ENCODE measurements around the gene PCID2.

Gene PCID2

DNA sequence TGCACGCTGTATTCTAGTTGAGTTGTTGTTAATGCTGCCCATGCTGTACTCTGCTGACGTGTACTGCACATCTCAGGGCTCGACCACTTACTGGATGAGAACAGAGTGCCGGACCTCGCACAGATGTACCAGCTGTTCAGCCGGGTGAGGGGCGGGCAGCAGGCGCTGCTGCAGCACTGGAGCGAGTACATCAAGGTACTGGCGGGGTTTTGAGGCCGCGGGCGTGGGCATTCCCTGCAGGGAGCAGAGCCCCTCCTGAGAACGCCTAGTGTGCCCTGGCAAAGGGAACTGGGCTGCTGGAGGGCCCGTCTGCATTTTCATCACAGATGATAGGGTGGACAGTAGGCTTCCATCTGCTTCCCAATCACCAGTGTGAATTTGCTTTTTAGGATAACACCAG, 30.9 kb upstream of the PCID2 start:
- 98% methylated on average over 15 of the region's 15 CpGs for WGBS
- Histone ChIP-seq H3K4me1 (ENCODE audit: control insufficient read depth, insufficient read depth, low read depth, low read length) (peaks cover 4% of the 10 kb centered on the region), H3K9me3 (ENCODE audit: control insufficient read depth, low read length) (no peaks in the 10 kb centered on the region), H3K27ac (ENCODE audit: low read length, poor library complexity, severe bottlenecking) (no peak overlapping the region), H3K79me1 (replicated peaks; ENCODE audit: low read length, poor library complexity, severe bottlenecking) (peaks cover 11% of the 10 kb centered on the region), H3K23ac (ENCODE audit: low read length in 2 of 2) (no peak overlapping the region), H3K4ac (ENCODE audit: low read depth in 1 of 2, low read length in 2 of 2) (no peak overlapping the region), H2AFZ (ENCODE audit: low read depth, low read length) (no peak overlapping the region), H3K36me3 (ENCODE audit: control insufficient read depth in 1 of 2, insufficient read depth in 2 of 2, low read depth in 1 of 2, low read length in 2 of 2) (peaks cover 35 to 93% of the 10 kb centered on the region in 2 experiments), H3K18ac (ENCODE audit: low read depth in 1 of 2, low read length in 2 of 2) (no peak overlapping the region), H2BK12ac (ENCODE audit: low read length in 2 of 2) (no peak overlapping the region), H4K8ac (ENCODE audit: low read length) (no peak overlapping the region), H3K4me2 (ENCODE audit: low read length, poor library complexity, severe bottlenecking) (no peak overlapping the region), H4K91ac (ENCODE audit: low read length) (no peak overlapping the region), H2BK15ac (ENCODE audit: low read depth, poor library complexity, severe bottlenecking) (no peak overlapping the region), H2AK5ac (ENCODE audit: low read length, severe bottlenecking) (no peak overlapping the region), H2BK120ac (ENCODE audit: low read depth, low read length) (no peak overlapping the region), H3K4me3 (ENCODE audit: insufficient read depth in 1 of 2, low read depth in 1 of 2, low read length in 2 of 2) (no peak overlapping the region), H3K14ac (ENCODE audit: low read length in 2 of 2) (no peak overlapping the region), H3K27me3 (ENCODE audit: control insufficient read depth in 1 of 2, insufficient read depth in 1 of 2, low read length in 2 of 2) (no peaks in the 10 kb centered on the region), H3K9ac (ENCODE audit: low read length) (no peak overlapping the region), H2BK5ac (ENCODE audit: low read depth, low read length, poor library complexity, severe bottlenecking) (no peak overlapping the region)
- DNase-seq = no peak

DNA sequence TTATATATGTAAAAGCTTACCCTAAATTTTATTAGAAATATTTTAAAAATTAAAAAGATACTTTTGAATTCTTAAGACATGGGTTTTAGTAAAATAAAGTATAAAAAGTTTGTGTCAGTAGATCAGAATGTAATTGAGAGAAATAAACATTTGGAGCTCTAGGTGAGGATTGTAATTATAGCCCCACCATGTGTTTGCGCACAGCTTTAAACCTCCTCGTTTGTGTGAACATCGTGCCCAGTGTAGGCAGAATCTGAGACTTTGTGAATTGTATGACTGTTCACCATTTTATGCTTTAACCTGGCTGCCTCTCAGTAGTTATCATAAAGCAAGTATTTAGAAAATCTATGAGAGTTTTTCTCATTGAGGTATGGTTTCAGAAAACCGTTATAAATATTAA, 30.1 kb upstream of the PCID2 start:
- DNase-seq = no peak
- no peak overlapping the region for H4K8ac ChIP-seq (ENCODE audit: low read length)
- H2BK12ac ChIP-seq (ENCODE audit: low read length in 2 of 2) = no peak overlapping the region
- 94% methylated on average over 3 of the region's 4 CpGs for WGBS
- no peak overlapping the region for H2BK120ac ChIP-seq (ENCODE audit: low read depth, low read length)
- no peak overlapping the region for H3K18ac ChIP-seq (ENCODE audit: low read depth in 1 of 2, low read length in 2 of 2)
- H3K9me3 ChIP-seq (ENCODE audit: control insufficient read depth, low read length) = no peaks in the 10 kb centered on the region
- H3K4ac ChIP-seq (ENCODE audit: low read depth in 1 of 2, low read length in 2 of 2) = no peak overlapping the region
- H2BK5ac ChIP-seq (ENCODE audit: low read depth, low read length, poor library complexity, severe bottlenecking) = no peak overlapping the region
- no peak overlapping the region for H2BK15ac ChIP-seq (ENCODE audit: low read depth, poor library complexity, severe bottlenecking)
- H2AK5ac ChIP-seq (ENCODE audit: low read length, severe bottlenecking) = no peak overlapping the region
- no peak overlapping the region for H4K91ac ChIP-seq (ENCODE audit: low read length)
- H3K9ac ChIP-seq (ENCODE audit: low read length) = no peak overlapping the region
- no peak overlapping the region for H3K23ac ChIP-seq (ENCODE audit: low read length in 2 of 2)
- peaks cover 32 to 93% of the 10 kb centered on the region in 2 experiments for H3K36me3 ChIP-seq (ENCODE audit: control insufficient read depth in 1 of 2, insufficient read depth in 2 of 2, low read depth in 1 of 2, low read length in 2 of 2)
- no peak overlapping the region for H3K4me2 ChIP-seq (ENCODE audit: low read length, poor library complexity, severe bottlenecking)
- H3K27me3 ChIP-seq (ENCODE audit: control insufficient read depth in 1 of 2, insufficient read depth in 1 of 2, low read length in 2 of 2) = no peaks in the 10 kb centered on the region
- no peak overlapping the region for H3K27ac ChIP-seq (ENCODE audit: low read length, poor library complexity, severe bottlenecking)
- H3K14ac ChIP-seq (ENCODE audit: low read length in 2 of 2) = no peak overlapping the region
- H3K4me3 ChIP-seq (ENCODE audit: insufficient read depth in 1 of 2, low read depth in 1 of 2, low read length in 2 of 2) = no peak overlapping the region
- peaks cover 13% of the 10 kb centered on the region for H3K79me1 ChIP-seq (replicated peaks; ENCODE audit: low read length, poor library complexity, severe bottlenecking)
- H3K4me1 ChIP-seq (ENCODE audit: control insufficient read depth, insufficient read depth, low read depth, low read length) = peaks cover 4% of the 10 kb centered on the region
- no peak overlapping the region for H2AFZ ChIP-seq (ENCODE audit: low read depth, low read length)

DNA sequence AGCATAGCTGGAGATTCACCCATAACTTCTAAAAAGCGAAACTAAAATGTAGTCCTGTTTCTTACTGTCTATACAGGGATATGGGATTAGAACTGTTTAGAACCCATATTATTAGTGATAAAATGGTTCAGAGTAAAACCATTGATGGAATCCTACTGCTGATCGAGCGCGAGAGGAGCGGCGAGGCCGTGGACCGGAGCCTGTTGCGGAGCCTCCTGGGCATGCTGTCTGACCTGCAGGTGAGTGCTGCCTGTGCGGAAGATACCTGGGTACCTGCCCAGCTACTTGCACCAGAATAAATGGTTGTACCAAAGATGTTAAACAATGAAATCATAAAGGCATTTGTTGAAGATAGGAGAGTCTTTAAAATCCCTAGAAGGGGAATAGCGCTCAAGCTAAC, 24.6 kb upstream of the PCID2 start:
- Histone ChIP-seq H3K4me3 (ENCODE audit: insufficient read depth in 1 of 2, low read depth in 1 of 2, low read length in 2 of 2) (no peak overlapping the region), H3K4ac (ENCODE audit: low read depth in 1 of 2, low read length in 2 of 2) (no peak overlapping the region), H3K14ac (ENCODE audit: low read length in 2 of 2) (no peak overlapping the region), H2AFZ (ENCODE audit: low read depth, low read length) (no peak overlapping the region), H3K23ac (ENCODE audit: low read length in 2 of 2) (no peak overlapping the region), H2BK12ac (ENCODE audit: low read length in 2 of 2) (no peak overlapping the region), H4K91ac (ENCODE audit: low read length) (no peak overlapping the region), H3K4me2 (ENCODE audit: low read length, poor library complexity, severe bottlenecking) (no peak overlapping the region), H2BK15ac (ENCODE audit: low read depth, poor library complexity, severe bottlenecking) (no peak overlapping the region), H3K4me1 (ENCODE audit: control insufficient read depth, insufficient read depth, low read depth, low read length) (peaks cover 2% of the 10 kb centered on the region), H3K18ac (ENCODE audit: low read depth in 1 of 2, low read length in 2 of 2) (no peak overlapping the region), H3K9ac (ENCODE audit: low read length) (no peak overlapping the region), H4K8ac (ENCODE audit: low read length) (no peak overlapping the region), H3K27ac (ENCODE audit: low read length, poor library complexity, severe bottlenecking) (no peak overlapping the region), H3K79me1 (replicated peaks; ENCODE audit: low read length, poor library complexity, severe bottlenecking) (peaks cover 21% of the 10 kb centered on the region), H2AK5ac (ENCODE audit: low read length, severe bottlenecking) (no peak overlapping the region), H3K36me3 (ENCODE audit: control insufficient read depth in 1 of 2, insufficient read depth in 2 of 2, low read depth in 1 of 2, low read length in 2 of 2) (peaks cover 48 to 92% of the 10 kb centered on the region in 2 experiments), H2BK5ac (ENCODE audit: low read depth, low read length, poor library complexity, severe bottlenecking) (no peak overlapping the region), H3K27me3 (ENCODE audit: control insufficient read depth in 1 of 2, insufficient read depth in 1 of 2, low read length in 2 of 2) (no peaks in the 10 kb centered on the region), H3K9me3 (ENCODE audit: control insufficient read depth, low read length) (no peaks in the 10 kb centered on the region), H2BK120ac (ENCODE audit: low read depth, low read length) (no peak overlapping the region)
- WGBS = over 99% methylated on average over 9 of the region's 11 CpGs
- DNase-seq = no peak

DNA sequence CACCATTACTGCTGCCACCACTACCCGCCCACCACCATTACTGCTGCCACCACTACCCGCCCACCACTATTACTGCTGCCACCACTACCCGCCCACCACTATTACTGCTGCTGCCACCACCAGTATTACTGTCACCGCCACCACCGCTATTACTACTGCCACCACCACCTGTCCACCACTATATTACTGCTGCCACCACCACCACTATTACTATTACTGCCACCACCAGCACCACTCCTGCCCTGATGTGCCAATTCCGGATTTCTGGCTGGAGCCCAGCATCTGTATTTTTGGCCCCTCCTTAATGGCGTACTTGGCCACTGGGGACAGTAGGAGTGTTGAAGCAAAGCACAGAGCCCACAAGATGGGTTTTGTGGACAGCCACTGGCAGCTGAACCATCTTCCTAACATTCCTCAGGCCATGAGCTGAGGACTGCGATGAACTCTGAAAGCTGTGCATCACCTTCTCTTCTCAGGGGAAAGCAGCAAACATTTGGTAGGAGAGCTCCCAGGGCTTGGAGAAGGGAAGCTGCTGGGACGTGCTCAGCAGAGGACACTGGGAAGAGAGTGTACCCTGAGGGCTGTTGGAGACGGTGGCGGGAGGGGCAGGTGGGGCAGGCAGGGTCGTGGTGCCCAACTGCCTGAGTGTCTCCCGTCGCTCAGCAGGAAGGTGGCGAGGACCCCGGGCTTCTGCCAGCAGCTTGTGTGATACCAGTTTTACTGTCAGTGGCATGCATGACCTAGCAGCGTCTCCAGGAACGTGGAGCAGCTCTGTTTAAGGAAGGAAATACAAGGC, 23.9 kb upstream of the PCID2 start:
- H3K4me1 ChIP-seq (ENCODE audit: control insufficient read depth, insufficient read depth, low read depth, low read length) = peaks cover 2% of the 10 kb centered on the region
- no peak overlapping the region for H3K14ac ChIP-seq (ENCODE audit: low read length in 2 of 2)
- peaks cover 23% of the 10 kb centered on the region for H3K79me1 ChIP-seq (replicated peaks; ENCODE audit: low read length, poor library complexity, severe bottlenecking)
- no peak overlapping the region for H2BK120ac ChIP-seq (ENCODE audit: low read depth, low read length)
- no peak overlapping the region for H2BK12ac ChIP-seq (ENCODE audit: low read length in 2 of 2)
- no peaks in the 10 kb centered on the region for H3K9me3 ChIP-seq (ENCODE audit: control insufficient read depth, low read length)
- DNase-seq = no peak
- H3K27ac ChIP-seq (ENCODE audit: low read length, poor library complexity, severe bottlenecking) = no peak overlapping the region
- peak overlapping the region; percentile 7 for H4K8ac ChIP-seq (ENCODE audit: low read length)
- no peak overlapping the region for H3K18ac ChIP-seq (ENCODE audit: low read depth in 1 of 2, low read length in 2 of 2)
- 86% methylated on average over 18 of the region's 18 CpGs for WGBS
- H2BK15ac ChIP-seq (ENCODE audit: low read depth, poor library complexity, severe bottlenecking) = no peak overlapping the region
- H3K23ac ChIP-seq (ENCODE audit: low read length in 2 of 2) = no peak overlapping the region
- no peak overlapping the region for H3K4me2 ChIP-seq (ENCODE audit: low read length, poor library complexity, severe bottlenecking)
- H3K4me3 ChIP-seq (ENCODE audit: insufficient read depth in 1 of 2, low read depth in 1 of 2, low read length in 2 of 2) = no peak overlapping the region
- H2AK5ac ChIP-seq (ENCODE audit: low read length, severe bottlenecking) = no peak overlapping the region
- H4K91ac ChIP-seq (ENCODE audit: low read length) = no peak overlapping the region
- H3K27me3 ChIP-seq (ENCODE audit: control insufficient read depth in 1 of 2, insufficient read depth in 1 of 2, low read length in 2 of 2) = no peaks in the 10 kb centered on the region
- H3K4ac ChIP-seq (ENCODE audit: low read depth in 1 of 2, low read length in 2 of 2) = no peak overlapping the region
- no peak overlapping the region for H3K9ac ChIP-seq (ENCODE audit: low read length)
- H2BK5ac ChIP-seq (ENCODE audit: low read depth, low read length, poor library complexity, severe bottlenecking) = no peak overlapping the region
- no peak overlapping the region for H2AFZ ChIP-seq (ENCODE audit: low read depth, low read length)
- H3K36me3 ChIP-seq (ENCODE audit: control insufficient read depth in 1 of 2, insufficient read depth in 2 of 2, low read depth in 1 of 2, low read length in 2 of 2) = peaks cover 51 to 91% of the 10 kb centered on the region in 2 experiments

Measured in mesenchymal stem cell (in vitro differentiated cells and primary cell).